HFF-Myc (cell line): Measurements from ENCODE around the gene GAS7.

Experiments
- DNase-seq: peaks from one replicate; pipeline ENCODE4 v3.0.0-alpha.2; 2011; ENCODE audit warnings: low read depth; ENCODE audit errors: extremely low read depth
- H3K4me3 ChIP-seq: replicated peaks from 2 replicates; pipeline ENCODE4 v1.5.1; 2011; ENCODE audit warnings: low read depth, mild to moderate bottlenecking, control low read depth, low read length
- TF ChIP-seq, protein P1 (sequence below): IDR thresholded peaks from 2 replicates; pipeline ENCODE4 v1.5.1; 2012; ENCODE audit warnings: mild to moderate bottlenecking, low read depth, low read length, control low read depth; ENCODE audit errors: missing control alignments

The GAS7 gene

DNA sequence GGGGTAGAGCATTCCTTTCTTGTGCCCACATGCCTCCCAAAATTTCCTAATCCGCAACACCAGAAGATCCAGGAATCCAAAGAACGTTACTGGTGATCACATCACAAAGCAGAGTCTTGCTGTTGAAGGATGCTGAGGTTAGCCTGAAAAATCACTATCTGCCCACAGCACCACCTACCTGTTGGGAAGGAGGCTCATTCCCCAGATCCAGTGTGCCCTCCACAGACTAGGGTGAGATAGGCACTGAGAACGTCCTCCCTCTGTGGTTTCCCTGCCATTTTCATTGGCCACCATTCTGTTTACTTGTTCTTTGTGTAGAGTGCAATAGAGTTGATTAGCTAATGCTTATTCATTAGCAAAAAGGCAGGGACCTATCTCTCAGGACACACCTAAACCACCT lies 323.7 kb downstream of the GAS7 start:
- TF ChIP-seq, protein P1, sequence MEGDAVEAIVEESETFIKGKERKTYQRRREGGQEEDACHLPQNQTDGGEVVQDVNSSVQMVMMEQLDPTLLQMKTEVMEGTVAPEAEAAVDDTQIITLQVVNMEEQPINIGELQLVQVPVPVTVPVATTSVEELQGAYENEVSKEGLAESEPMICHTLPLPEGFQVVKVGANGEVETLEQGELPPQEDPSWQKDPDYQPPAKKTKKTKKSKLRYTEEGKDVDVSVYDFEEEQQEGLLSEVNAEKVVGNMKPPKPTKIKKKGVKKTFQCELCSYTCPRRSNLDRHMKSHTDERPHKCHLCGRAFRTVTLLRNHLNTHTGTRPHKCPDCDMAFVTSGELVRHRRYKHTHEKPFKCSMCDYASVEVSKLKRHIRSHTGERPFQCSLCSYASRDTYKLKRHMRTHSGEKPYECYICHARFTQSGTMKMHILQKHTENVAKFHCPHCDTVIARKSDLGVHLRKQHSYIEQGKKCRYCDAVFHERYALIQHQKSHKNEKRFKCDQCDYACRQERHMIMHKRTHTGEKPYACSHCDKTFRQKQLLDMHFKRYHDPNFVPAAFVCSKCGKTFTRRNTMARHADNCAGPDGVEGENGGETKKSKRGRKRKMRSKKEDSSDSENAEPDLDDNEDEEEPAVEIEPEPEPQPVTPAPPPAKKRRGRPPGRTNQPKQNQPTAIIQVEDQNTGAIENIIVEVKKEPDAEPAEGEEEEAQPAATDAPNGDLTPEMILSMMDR = no peak
- H3K4me3 ChIP-seq = no peak overlapping the region
- no peak for DNase-seq

DNA sequence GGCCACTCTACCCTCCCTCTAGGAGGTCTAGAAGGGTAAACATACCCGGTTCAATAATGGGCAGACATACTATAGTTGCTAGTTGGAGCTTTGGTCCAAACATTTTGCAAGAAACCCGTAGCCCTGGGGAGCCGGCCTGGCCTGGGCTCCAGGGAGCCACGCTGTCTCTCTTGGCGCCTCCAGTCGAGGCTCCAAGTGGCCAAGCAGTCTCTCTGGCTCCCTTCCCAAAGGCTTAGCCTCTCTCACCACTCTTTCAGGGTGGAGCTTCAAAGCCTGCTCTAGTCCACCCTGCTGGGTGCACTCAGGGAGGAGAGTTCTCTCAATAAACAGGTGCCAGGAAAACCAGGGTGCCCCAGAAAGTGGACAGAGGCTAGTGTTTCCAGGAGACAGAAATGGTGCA lies 325.6 kb downstream of the GAS7 start:
- no peak for DNase-seq
- TF ChIP-seq, protein P1 = no peak
- no peak overlapping the region for H3K4me3 ChIP-seq

DNA sequence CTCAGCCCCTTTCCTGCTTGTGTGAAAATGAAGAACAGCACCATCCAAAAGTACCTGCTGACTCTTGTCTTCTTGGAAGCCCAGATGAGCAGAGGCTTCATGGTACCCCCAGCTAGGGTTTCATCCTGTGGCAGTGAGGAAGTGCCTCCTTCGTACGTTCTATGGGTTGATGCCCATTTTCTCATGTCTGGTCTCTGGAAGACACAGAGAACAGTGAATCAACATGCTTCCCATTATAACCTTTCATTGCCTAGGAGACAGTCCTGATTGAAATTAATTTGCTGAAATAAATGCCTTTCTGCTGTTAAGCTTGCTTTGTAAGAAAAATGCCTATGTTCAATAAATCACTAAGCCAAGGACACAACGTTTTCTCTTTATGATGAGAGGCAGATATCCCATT lies 329.9 kb downstream of the GAS7 start:
- no peak overlapping the region for H3K4me3 ChIP-seq
- TF ChIP-seq, protein P1 = no peak
- DNase-seq = no peak

DNA sequence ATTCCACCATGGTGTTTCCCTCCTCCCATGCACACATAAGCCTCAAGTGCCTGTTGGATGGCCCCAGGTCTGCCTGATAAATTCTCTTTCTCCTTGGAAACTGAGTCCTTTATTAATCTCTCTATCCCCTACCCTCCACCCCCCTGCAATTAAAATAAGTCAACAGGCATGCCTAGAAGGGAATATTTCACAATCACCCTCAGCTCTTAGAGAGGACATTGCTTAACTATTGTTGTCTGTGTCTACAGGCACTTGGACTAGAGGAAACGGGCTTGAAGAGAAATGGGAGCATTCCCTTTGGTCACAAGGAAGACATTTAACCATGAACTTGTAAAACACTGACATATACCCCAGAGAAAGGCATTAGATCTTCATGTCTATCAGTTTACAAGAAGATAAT lies 332.8 kb downstream of the GAS7 start:
- no peak overlapping the region for H3K4me3 ChIP-seq
- TF ChIP-seq, protein P1 = no peak
- no peak for DNase-seq

DNA sequence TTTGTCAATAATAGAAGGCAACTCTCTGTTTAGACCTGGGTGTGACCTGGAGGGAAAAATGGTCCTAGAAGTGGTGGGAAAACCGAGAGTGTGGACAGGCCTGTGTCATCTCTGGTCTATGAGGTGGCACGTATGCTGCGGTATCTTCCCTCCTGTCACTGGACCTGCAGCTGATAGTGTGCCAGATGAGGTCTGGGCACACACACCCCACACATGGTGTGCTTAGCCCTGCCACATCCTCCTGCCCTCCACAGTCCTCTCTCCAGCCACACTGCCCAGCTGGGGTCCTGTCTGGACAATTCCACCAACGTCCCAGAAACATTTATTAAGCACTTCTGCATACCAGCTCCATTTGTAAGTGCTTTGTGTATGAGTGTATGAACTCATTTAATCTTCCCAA lies 335.5 kb downstream of the GAS7 start:
- no peak for DNase-seq
- TF ChIP-seq, protein P1 = no peak
- no peak overlapping the region for H3K4me3 ChIP-seq

DNA sequence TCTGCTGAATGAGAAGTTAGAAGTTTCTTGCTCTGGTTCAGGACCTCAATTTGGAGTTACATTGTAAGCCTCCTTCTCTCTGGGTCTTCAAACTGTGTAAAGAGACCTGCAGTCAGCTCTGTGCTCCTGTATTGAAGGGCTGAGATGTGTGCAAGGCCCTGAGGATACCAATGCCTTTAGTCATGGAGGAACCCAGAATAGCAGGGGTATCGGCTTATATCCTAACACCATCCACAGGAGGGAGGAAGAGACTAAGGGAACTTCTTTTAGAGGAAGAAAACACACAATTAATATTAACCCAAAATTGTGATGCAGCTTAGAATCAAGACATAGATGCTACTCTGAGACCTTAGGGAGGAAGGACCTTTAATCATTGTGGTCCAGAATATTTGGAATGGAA lies 336.2 kb downstream of the GAS7 start:
- no peak for DNase-seq
- no peak overlapping the region for H3K4me3 ChIP-seq
- TF ChIP-seq, protein P1 = no peak

DNA sequence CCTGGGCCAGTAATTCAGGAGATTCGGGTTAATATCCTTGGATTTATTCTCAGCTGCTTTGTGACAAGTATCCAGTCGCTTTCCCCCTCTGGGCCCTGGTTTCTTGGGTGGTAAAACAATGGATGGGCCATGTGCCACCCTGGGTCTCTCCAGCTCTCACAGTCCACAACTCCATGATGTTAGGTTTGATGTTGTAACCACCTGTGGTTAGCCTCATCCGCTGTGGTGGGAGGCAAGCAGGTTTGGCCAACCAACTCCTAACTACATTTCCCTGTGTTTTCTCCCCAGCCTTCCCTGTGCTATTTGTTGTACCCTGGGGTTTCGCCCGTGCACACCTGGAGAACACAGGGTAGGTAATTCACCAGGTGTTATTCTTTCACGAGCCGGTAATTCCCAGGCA lies 337.6 kb downstream of the GAS7 start:
- no peak for DNase-seq
- TF ChIP-seq, protein P1 = no peak

More for the DNA sequence above, 337.6 kb downstream of the GAS7 start:
- no peak overlapping the region for H3K4me3 ChIP-seq
